GM12872 (cell line): ENCODE results near the gene GRM7.

Experiments used
- TF ChIP-seq, protein P1 (sequence below): IDR thresholded peaks from 3 replicates; pipeline ENCODE4 v1.5.1; 2011; ENCODE audit warnings: low read depth, mild to moderate bottlenecking, low read length, moderate library complexity; ENCODE audit not compliant: insufficient read depth

Gene GRM7

DNA sequence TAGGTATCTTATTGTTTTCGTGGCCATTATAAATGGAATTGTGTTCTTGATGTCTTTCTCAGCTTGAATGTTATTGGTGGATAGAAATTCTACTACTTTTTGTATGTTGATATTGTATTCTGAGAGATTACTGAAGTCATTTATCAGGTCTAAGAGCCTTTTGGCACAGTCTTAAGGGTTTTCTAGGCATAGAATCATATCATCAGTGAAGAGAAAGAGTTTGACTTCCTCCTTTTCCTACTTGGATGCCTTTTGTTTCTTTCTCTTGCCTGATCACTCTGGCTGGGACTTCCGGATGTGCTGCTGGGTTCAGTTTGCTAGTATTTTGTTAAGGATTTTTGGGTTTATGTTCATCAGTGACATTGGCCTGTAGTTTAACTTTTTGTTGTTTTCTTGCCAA is 527.1 kb downstream of the GRM7 start:
- TF ChIP-seq, protein P1, sequence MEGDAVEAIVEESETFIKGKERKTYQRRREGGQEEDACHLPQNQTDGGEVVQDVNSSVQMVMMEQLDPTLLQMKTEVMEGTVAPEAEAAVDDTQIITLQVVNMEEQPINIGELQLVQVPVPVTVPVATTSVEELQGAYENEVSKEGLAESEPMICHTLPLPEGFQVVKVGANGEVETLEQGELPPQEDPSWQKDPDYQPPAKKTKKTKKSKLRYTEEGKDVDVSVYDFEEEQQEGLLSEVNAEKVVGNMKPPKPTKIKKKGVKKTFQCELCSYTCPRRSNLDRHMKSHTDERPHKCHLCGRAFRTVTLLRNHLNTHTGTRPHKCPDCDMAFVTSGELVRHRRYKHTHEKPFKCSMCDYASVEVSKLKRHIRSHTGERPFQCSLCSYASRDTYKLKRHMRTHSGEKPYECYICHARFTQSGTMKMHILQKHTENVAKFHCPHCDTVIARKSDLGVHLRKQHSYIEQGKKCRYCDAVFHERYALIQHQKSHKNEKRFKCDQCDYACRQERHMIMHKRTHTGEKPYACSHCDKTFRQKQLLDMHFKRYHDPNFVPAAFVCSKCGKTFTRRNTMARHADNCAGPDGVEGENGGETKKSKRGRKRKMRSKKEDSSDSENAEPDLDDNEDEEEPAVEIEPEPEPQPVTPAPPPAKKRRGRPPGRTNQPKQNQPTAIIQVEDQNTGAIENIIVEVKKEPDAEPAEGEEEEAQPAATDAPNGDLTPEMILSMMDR = no peak

DNA sequence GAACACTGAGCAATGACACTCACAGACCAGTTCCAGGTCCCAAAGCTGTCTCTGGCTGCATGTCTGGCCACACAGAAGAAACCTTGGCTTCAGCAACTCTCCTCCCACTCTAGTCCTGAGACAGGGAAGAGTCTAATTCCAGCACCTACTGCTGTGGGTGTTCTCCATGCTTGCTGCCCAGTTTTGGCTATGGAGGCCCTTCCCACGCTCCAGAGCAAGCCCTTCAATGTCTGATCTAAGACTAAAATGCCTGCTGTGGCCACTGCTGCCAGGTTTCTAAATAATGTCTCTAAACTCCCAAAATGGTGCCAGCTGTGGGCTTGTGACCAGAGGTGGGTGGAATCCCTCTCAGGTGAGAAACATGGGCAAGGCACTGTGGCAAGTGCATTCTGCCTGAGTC is 531.3 kb downstream of the GRM7 start:
- TF ChIP-seq, protein P1 = no peak

DNA sequence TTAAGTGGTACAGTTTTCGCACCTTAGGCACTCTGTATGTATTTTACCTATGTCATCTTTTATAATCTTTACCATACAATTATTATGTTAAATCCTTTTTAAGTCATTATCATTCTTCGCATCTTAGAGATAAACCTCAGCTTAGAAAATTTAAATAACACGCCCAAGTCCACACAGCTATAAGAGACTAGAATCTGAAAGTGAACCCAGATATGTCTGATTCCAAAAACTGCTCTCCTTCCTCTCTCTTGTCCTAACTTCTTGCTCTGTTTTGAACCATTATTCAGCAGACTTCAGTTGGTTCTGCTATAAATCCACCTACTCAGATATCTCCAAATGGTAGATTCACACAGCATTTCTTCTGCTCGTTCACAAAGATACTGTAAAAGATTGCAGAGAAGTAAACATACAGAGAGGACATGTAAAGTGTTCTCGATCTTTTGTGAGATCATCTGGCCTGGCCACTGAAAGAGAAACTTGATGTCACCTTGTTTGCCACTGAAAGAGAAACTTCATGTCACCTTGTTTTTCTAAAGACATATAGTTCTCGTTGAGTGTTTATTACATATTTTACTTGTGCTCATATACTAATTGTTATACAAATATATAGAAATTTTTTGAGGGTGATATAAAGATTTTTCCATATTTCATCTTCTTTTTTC is 533.2 kb downstream of the GRM7 start:
- TF ChIP-seq, protein P1 = no peak

DNA sequence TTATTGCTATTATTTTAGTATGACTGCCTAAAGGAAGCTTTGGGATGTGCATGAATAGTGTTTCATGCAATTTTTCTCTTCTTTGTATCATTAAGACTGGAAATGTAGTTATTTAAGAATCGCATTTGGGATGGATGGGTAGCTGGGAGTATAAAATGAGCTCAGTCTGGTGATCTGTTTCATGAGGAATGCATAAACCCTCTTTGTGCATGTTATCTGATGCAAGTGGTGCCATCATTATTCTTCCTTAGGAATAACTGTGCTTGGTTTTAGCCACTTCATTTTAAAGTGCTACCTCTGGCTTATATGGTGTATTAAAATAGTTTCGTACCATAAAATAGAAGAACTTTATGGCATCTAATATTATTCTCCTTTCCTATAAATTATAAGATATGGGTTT is 535.6 kb downstream of the GRM7 start:
- TF ChIP-seq, protein P1 = no peak

DNA sequence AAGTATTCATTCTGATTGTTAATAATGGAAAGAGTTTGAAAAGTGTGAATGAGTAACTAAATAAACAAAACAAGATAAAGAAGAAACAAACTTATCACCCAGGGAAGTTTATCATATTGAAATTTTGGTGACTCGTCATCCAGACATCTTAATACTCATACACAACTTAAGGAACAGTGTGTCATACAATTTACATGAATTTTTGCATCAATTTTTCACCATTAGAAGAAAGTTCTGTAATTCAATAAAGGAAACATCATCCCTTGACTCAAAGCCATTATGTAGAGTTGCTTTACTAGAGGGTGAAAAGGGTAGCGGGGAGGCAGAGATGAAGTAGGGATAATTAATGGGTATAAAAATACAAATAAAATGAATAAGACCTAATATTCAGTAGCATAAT is 536.2 kb downstream of the GRM7 start:
- TF ChIP-seq, protein P1 = no peak

DNA sequence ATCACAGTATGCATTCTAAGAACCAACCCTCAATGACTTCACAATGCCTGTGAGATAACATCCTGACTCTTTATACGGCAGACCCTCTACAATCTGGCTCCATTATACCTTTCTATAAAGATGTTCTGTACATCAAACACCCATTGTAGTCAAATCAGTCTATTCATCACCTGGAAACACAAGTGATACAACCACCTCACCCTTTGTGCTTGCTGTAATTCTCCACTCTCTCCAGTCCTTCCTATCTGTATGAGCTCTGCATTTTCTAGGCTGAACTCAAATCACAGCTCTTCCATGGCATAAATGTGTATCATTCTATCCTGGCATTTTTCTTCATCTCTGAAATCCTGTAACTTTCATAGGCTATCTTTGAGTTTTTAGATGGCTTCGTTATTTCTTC is 539.4 kb downstream of the GRM7 start:
- TF ChIP-seq, protein P1 = no peak

DNA sequence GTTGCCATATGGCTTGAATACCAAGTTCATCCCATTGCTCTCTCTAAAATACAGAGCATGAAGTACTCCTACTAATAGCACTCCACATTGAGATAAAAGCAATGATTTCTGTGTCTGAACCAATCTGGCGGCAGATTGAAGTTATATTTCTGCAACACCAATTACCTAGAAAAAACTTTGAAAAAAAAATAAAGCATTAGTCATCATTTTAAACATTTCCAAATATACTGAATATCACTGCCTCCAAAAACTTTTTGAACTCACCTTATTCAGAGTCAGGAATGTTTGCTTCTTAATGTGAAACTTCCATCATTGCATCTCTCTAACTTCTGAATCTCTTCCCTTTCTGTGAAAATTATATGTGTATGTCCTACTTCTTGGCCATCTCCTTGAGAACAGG is 540.5 kb downstream of the GRM7 start:
- TF ChIP-seq, protein P1 = no peak
